Transverse colon (tissue), 4 donors: Measurements from ENCODE around the gene ERICH6B. TPM values are rescaled to one million over a fixed set of nuclear protein-coding genes. Genes with fewer than 3 reads are reported as not detected.

Experiments
- DNase-seq: peaks from one replicate; pipeline ENCODE4 v3.0.0-alpha.2; 2019
- H3K27ac ChIP-seq, 4 donors: fragments of 200-600 bp; sonication (generic); 2 replicates each; pipeline ENCODE4 v1.5.1; 2016 to 2018; ENCODE audit warnings: inconsistent platforms in 4 of 4
- H3K27me3 ChIP-seq: fragments of 200-600 bp; sonication (generic); 2 replicates; pipeline ENCODE4 v1.5.1; 2017; ENCODE audit warnings: inconsistent platforms
- H3K36me3 ChIP-seq, 4 donors: fragments of 200-600 bp; sonication (generic); 2 replicates each; pipeline ENCODE4 v1.5.1; 2017 to 2019; ENCODE audit warnings: inconsistent platforms in 4 of 4
- H3K4me1 ChIP-seq, 4 donors: fragments of 200-600 bp; sonication (generic); 2 replicates each; pipeline ENCODE4 v1.5.1; 2017 to 2020; ENCODE audit warnings: inconsistent platforms in 4 of 4
- H3K4me3 ChIP-seq, 4 donors: fragments of 200-600 bp; sonication (generic); 1 replicate in 1 of 4; 2 replicates in 3 of 4; pipeline versions ENCODE4 v1.5.1 to v1.6.1; 2017 to 2019; ENCODE audit warnings: inconsistent platforms in 4 of 4
- H3K9me3 ChIP-seq, 2 donors: fragments of 200-600 bp; sonication (generic); 2 replicates each; pipeline ENCODE4 v1.5.1; 2017 to 2019; ENCODE audit warnings: inconsistent platforms in 2 of 2
- CTCF ChIP-seq, 5 experiments: fragments of 200-600 bp in 3 of 5; fragments of 450-650 bp in 2 of 5; sonication (generic) in 3 of 5; IDR thresholded peaks; 1 replicate in 2 of 5; 2 replicates in 3 of 5; pipeline ENCODE4 v1.5.1; 2016 to 2017; ENCODE audit warnings: antibody characterized with exemption in 5 of 5, inconsistent platforms in 3 of 5, mild to moderate bottlenecking in 2 of 5, moderate library complexity in 1 of 5
- EP300 ChIP-seq: sonication (generic); formaldehyde crosslinking; IDR thresholded peaks from one replicate; pipeline ENCODE4 v1.6.1; 2017; ENCODE audit warnings: antibody characterized with exemption, low read depth
- POLR2A ChIP-seq: fragments of 450-650 bp; IDR thresholded peaks from one replicate; pipeline ENCODE4 v1.6.1; 2016; ENCODE audit warnings: antibody characterized with exemption, mild to moderate bottlenecking, moderate library complexity
- POLR2AphosphoS5 ChIP-seq, 3 donors: sonication (generic); formaldehyde crosslinking; IDR thresholded peaks; one replicate each; pipeline ENCODE4 v1.6.1; 2016; ENCODE audit warnings: antibody characterized with exemption in 3 of 3
- WGBS, 2 donors: methylation state at CpG; one replicate each; pipeline ENCODE4 v1.1.5; 2018; ENCODE audit warnings: low coverage in 1 of 2; 5-methylcytosine and 5-hydroxymethylcytosine counted together
- in situ Hi-C, 4 donors: fragments of 200-750 bp; cut with MboI; loops; one replicate each; pipeline versions ENCODE4 v1.15.0 to v1.15.1; 2017; ENCODE audit warnings: low sequenced_read_pairs in 3 of 4, low pct_ligation_motif_present in 1 of 4, low pct_unique_long_range_greater_than_20kb in 1 of 4
- intact Hi-C: fragments of 100-400 bp; cut with DNase I; formaldehyde crosslinking; loops from one replicate; pipeline ENCODE4 v1.15.1; 2023; ENCODE audit warnings: low total_unique reads
- total RNA-seq, 4 donors: library from RNA; depleted of rRNA; stranded (reverse); fragments of >200 nt; gene quantifications; one replicate each; pipeline ENCODE4 v1.1.0, GENCODE V29; 2016

The ERICH6B gene
- total RNA-seq, 4 donors from 2014 or later = not detected

GRCh38 chr13:45630791-45631190 lies 15.3 kb upstream of the ERICH6B start:
- in situ Hi-C loops = no loop called here
- TF ChIP-seq CTCF (IDR thresholded peaks at IDR 0.05) (no peak), POLR2A (no peak), POLR2AphosphoS5 (IDR thresholded peaks at IDR 0.05) (no peak), EP300 (no peak)
- Histone ChIP-seq H3K9me3 (no peaks in the 10 kb centered on the region), H3K36me3 (no peaks in the 10 kb centered on the region), H3K27ac (no peak overlapping the region), H3K4me3 (no peak overlapping the region), H3K4me1 (no peaks in the 10 kb centered on the region), H3K27me3 (peaks cover 5% of the 10 kb centered on the region)
- DNase-seq = no peak
- WGBS, 2 donors = 76 to 81% methylated on average over 3 to 7 of the region's 7 CpGs
- intact Hi-C loops = no loop called here

- WGBS, 2 donors = 69 to 75% methylated on average over 1 of the region's 1 CpG
- Histone ChIP-seq H3K27ac (no peak overlapping the region), H3K36me3 (no peaks in the 10 kb centered on the region), H3K27me3 (peaks cover 5% of the 10 kb centered on the region), H3K4me1 (no peaks in the 10 kb centered on the region), H3K4me3 (no peak overlapping the region), H3K9me3 (no peaks in the 10 kb centered on the region)
- no peak for TF ChIP-seq EP300
- no peak for TF ChIP-seq POLR2AphosphoS5 (IDR thresholded peaks at IDR 0.05)
- TF ChIP-seq CTCF (IDR thresholded peaks at IDR 0.05) = no peak
- TF ChIP-seq POLR2A = no peak
- DNase-seq = no peak
- intact Hi-C loops (no loop called here), in situ Hi-C loops (no loop called here)
Measured at GRCh38 chr13:45629940-45630339, 14.4 kb upstream of the ERICH6B start.

DNA sequence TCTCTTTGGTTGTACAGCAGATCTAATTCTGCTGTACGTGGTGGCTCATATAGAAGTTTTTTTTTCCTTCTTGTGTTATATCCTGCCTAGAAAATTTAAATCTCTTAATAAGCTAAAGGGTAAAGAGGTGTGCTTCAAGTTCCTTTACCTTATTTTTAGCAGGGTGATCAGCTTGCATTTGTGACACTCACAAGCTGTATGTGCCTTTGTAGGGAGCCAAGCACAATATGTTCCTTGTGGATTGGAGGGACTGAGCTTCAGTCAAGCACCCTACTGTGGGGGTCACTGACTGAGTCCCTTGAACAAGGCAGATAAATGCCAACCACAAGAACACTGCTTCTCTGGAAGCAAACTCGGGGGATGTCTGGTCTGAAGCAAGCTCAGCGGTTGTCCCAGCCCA lies 12.6 kb upstream of the ERICH6B start:
- no peaks in the 10 kb centered on the region for H3K36me3 ChIP-seq
- no peaks in the 10 kb centered on the region for H3K4me1 ChIP-seq
- H3K9me3 ChIP-seq = no peaks in the 10 kb centered on the region
- WGBS, 2 donors = 88 to 90% methylated on average over 2 to 3 of the region's 3 CpGs
- peaks cover 15% of the 10 kb centered on the region for H3K27me3 ChIP-seq
- no peak overlapping the region for H3K4me3 ChIP-seq
- no peak for DNase-seq
- no peak overlapping the region for H3K27ac ChIP-seq
- intact Hi-C loops = no loop called here
- in situ Hi-C loops = no loop called here
- no peak for TF ChIP-seq POLR2A

DNA sequence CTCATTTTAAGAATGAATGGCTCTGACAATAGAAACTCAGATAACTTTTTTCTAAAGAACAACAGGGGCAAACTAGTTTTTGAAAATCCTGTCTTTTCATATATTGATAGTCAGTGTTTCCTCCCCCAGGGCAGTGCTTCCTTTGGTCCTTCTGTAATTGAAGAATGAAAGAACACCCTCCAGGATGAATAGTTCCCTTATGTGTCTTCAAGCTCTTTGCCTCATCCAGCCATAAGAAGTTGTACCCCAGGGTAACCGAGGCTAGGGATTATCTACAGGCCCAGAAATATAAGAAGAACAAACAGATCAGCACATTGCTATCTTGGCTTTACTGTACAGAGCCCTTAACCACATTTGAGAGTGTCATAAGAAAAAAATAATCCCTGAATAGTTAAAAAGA lies 12.1 kb upstream of the ERICH6B start:
- no peaks in the 10 kb centered on the region for H3K9me3 ChIP-seq
- TF ChIP-seq POLR2AphosphoS5 (IDR thresholded peaks at IDR 0.05) (no peak), EP300 (no peak), POLR2A (no peak), CTCF (IDR thresholded peaks at IDR 0.05) (no peak)
- peaks cover 19% of the 10 kb centered on the region for H3K27me3 ChIP-seq
- H3K4me3 ChIP-seq = no peak overlapping the region
- in situ Hi-C loops (no loop called here), intact Hi-C loops (no loop called here)
- H3K4me1 ChIP-seq = no peaks in the 10 kb centered on the region
- no peak overlapping the region for H3K27ac ChIP-seq
- no peak for DNase-seq
- WGBS, 2 donors = 65% methylated on average over 1 of the region's 1 CpG; no CpG with 5 or more reads in 1 of the 2 donors
- H3K36me3 ChIP-seq = no peaks in the 10 kb centered on the region

- Histone ChIP-seq H3K9me3 (no peaks in the 10 kb centered on the region), H3K27me3 (peaks cover 26% of the 10 kb centered on the region), H3K4me3 (no peak overlapping the region), H3K4me1 (no peaks in the 10 kb centered on the region), H3K36me3 (no peaks in the 10 kb centered on the region), H3K27ac (no peak overlapping the region)
- intact Hi-C loops (no loop called here), in situ Hi-C loops (no loop called here)
- no peak for DNase-seq
- 64 to 74% methylated on average over 3 to 4 of the region's 4 CpGs for WGBS, 2 donors
- no peak for TF ChIP-seq EP300
- TF ChIP-seq CTCF (IDR thresholded peaks at IDR 0.05) = no peak
- TF ChIP-seq POLR2A = no peak
- no peak for TF ChIP-seq POLR2AphosphoS5 (IDR thresholded peaks at IDR 0.05)
Measured at GRCh38 chr13:45626731-45627374, 11.3 kb upstream of the ERICH6B start.
